Amniotic stem cell (primary cell): ENCODE data around the gene GMEB2.
A peak's percentile ranks its signal among the peaks of the same experiment; 100 is the strongest.

Experiments used
- DNase-seq: peaks from one replicate; lab custom pipeline; 2025; lab: John Stamatoyannopoulos, UW

GMEB2 gene

DNA sequence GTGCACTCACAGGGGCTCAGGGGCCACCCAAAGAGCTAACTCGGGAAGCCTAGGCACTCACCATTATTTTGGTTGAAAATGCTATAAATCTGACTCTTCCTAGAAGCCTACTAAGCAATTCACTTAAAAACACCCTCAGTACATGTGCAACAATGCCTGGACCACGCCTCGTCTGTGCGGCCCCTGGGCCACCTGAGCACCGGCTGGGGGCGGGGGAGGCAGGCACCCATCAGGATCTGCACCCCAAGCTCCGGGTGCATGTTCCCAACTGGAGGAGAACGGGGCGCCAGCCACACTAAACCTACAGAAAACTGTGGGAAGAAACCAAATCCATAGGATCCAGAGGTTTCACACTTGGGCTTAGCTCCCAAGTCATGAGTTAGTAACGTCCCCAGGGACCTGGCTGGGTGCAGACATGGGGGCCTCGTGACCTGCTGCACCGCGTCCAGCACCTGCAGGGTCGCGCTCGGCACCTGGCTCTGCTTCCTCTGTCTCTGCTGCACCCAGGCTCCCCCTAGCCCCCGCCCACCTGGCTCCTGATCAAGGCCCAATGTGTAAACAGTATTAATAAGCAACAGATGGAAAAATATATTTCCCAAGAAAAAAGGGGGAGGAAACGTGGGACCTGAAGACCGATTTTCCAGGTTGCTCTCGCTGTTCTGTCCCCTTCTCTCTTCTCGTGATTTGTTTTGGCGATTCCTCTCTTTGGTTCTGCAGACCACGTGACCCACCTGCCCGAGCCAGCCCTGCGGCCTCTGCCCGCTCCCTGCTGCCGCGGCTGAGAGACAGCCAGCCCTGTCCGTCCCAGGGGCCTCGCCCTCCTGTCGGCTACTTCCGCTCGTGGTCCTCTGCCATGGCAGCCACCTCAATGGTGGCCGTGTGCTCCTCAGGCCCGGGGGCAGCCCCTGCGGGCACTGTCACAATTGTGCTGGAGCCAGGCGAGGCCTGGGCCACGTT, 37.4 kb downstream of the GMEB2 start:
- no peak for DNase-seq

DNA sequence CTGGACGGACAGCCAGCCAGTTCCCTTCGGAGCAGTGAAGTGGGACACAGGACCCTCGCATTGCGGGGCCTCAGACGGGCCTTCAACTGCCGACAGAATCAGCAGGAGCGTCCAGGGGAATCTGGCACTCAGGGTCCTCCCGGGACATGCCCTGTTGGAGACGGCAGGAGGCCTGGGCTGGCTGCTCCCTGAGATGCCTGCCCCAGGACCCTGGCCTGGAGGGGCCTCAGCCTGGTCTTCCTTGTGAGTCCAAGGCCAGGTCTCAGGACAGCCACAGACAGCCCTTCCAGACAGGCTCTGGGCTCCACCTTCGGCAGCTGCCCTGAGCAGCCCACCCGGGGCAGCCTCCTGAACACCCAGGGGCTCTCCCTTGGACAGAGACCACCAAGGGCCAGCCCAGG, 38.3 kb downstream of the GMEB2 start:
- DNase-seq = no peak

DNA sequence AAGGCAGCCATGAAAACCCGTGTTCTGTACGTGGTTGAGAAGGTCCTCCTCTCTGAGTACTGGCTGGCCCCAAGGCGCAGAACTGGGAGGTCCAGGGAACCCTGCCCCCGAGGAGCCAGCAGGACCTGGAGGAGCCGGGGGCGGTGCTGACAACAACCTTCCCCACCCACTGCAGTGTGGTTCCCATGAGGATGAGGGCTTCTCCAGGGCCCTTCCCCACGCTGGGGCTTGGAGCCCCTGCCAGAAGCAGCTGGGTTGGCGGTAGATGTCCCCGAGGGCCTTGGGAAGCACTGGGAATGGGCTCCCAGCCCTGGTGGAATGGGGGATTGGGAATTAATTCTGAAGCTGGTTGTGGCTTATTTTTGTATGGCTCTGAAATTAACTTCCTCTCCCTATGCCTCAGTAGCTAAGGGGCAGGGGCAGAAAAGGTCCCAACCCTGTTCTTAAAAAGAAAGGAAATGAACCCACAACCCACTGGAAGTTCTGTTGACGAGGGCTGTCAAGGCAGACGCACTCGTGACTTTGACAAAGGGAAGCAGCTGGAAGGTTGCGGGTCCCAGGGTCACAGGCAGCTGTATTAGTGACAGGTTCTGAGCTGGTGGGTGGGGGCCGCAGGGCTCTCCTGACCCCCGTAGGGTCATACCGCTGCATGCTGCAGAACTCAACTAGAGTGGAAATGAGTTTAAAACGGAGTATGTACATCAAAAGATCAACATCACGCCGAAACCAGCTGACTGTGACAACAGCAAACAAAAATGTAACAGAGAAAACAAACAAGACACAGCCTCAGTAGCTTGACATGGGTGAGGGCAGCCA, 38.9 kb downstream of the GMEB2 start:
- no peak for DNase-seq

DNA sequence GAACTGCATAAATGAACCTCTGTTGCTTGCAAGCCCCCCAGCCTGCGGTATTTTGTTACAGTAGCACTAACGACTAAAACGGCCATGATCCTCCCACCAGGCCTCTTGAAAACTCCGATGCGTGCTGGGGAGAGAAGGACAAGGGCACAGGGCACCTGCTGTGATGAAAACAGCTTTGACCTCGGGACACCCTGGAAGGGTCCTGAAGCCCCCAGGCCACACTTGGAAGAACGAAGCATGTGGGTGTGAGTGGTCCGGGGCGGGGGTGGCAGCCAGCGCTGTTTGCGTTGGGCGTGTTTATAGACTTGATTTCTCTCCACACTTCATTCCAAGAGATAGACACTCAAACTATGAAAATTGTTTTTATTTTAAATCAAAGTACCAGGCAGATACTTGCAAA, 39.6 kb downstream of the GMEB2 start:
- DNase-seq = no peak

DNA sequence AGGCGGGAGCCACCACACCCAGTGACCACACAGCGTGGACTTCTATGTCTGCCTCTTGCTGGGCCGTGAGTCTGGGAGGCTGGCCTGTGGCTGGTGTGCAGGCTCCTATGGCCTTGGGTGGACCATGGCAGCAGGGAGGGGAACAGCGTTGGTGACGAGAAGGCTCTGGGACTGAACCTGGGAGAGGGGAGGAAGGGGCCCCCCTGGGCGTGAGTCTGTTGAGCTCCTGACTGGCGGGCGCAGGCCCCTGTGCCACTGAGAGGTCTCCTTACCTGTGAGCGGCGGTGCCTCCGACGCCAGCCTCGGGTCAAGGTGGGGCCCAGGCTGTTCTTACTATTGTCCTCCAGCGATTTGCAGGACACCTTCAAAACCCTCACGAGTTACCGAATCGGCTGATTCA, 40.1 kb downstream of the GMEB2 start:
- no peak for DNase-seq

DNA sequence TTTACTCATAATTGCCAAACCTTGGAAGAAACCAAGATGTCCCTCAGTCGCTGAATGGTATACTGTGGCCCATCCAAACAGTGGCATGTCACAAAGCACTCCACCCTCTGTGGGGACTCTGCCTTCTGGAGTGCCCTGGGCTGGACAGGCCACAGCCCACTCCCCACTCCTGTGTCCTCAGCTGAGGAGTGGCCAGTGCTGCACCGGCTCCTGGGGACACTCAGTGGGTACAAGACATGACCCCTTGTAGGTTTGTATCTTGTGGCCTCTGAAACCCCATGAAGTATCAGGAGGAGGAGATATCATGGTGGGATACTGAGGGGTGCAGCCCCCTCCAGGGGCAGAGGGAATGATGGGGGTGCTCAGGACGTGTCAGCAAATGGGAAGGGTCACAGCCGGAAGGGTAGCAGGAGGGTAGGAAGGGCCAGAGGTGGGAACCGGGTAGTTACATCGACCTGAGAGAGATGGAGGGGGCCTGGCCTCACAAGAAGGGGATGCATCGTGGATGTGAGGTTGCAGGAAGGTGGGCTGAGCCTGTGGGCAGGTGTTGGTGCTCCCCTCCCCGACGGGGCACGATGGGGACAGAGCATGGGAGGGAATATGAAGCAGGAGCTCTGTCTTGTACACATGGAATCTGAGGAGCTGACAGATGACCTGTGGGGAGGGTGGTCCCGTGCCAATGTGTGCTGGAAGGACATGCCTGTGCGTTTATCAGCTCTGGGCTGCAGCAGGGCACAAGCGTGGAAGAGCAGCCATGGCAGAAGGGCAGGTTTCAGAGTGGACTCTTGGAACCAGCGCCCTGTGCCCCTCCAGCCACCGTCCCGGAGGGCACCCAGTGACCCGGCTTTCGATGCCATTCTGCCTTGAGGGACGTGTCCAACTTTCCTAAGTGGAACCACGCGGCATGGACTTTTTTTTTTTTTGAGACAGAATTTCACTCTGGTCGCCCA, 41.0 kb downstream of the GMEB2 start:
- no peak for DNase-seq

DNA sequence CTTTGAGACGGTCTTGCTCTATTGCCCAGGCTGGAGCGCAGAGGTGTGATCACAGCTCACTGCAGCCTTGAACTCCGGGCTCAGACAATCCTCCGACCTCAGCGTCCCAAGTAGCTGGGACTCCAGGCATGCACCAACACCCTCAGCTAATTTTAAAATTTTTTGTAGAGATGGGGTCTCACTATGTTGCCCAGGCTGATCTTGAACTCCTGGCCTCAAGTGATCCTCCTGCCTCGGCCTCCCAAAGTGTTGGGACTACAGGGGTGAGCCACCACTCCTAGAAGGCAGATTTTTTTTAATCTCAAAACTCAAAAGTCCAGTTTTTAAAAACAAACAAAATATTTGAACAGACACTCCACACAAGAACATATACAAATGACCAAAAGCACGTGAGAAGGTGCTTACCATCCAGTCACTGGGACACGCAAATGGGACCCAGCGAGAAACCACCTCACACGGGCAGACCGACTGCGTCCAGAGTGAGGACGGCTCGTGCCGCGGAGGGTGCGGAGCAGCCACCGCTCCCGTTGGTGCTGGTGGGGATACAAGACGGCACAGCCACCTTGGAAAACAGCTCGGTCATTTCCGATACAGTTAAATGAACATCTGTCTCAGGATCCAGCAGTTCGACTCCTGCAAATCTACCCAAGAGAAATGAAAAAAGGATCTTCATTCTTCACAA, 44.4 kb downstream of the GMEB2 start:
- DNase-seq = no peak

DNA sequence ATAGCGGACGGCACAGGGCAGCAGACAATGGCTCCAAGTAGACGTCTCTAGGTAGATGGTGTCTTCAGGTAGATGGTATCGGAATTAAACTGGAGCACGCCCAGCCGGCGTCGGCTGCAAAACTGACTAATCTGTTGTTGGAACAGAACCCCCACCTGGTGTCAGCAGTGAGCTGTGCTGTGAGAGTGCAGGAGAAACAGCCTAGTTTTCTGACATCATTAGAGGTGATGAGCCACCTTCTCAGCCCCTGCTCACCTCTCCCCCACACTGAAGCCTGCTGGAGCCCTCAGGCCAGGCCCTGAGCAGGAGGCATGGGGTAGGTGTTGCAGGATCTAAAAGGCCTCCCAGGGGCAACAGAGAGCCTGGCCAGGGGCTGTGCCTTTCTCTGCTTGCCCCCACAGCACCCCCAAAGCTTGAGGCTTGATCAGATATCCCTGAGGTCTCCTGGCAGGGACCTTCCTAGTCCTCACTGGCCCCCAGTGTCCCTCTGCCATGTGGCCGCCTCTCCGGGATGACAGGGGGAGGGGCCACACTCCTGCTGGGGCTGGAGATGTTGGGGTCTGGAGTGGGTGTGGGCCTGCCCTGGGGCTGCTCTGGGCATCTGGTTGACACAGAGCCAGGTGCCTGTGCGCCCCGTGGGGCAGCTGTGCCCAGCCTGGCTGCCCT, 46.0 kb downstream of the GMEB2 start:
- no peak for DNase-seq

DNA sequence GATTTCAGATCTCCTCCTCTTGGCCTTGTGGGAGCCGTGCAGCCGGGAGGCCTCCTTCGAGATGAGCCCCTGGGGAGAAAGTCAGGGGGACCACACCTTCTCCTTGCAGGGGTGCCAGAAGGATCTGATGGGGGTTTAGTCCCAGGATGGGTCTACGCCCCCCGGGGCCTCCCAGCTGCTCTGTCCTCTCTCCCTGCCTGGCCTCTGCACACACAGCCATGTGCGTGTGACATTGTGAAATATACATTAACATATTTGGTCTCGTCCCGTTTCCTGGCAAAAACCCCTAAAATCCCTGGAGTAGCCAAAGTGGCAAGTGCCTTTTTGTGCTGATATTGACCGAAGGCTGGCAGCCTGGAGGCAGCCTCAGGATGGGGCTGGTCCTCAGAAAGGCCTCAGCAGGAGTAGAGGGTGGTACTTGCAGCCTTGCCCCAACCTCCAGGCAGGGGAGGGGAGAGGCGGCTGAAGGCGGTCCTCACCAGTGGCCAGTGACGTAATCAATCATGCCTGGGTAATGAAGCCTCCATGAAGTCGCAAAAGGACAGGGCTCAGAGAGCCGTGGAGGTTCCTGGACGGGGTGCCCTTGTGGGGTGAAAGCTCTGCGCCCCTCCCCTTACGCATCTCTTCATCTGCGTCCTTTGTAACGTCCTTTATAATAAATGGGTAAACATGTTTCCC, 47.7 kb downstream of the GMEB2 start:
- no peak for DNase-seq

DNA sequence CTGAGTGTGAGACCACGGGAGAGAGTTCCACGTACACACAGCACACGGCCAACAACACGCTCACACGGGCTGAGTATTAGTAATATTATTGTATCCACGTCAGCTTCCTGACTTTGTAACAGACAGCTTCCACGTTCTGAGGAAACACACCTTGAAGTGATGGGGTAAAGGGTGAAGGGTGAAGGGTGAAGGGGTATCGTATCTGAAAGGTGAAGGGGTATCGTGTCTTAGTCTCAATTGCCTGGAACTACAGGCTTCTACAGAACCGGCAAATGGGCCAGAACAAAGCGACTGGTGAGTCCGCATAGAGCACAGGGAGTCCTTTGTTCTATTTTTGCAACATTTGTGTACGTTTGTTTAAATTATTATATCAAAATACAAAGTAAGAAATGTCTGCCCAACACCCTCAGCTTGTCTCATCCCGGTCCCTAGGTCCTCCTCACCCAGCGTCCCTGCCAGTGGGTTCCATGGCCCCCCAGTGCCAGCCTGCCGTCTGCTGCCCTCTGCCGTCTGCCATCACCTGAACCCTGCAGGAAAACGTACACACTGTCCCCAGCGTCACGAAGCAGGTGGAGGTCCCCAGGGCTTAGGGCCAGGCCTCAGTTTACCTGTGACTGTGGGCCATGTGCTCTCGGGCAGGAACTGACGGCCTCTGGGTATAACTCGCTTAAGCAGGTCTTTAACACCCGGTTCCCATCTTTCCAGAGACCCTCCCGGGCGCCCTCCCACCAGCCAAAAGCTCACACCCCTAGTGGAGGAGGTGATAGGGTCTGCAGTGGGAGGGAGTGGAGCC, 48.5 kb downstream of the GMEB2 start:
- no peak for DNase-seq

DNA sequence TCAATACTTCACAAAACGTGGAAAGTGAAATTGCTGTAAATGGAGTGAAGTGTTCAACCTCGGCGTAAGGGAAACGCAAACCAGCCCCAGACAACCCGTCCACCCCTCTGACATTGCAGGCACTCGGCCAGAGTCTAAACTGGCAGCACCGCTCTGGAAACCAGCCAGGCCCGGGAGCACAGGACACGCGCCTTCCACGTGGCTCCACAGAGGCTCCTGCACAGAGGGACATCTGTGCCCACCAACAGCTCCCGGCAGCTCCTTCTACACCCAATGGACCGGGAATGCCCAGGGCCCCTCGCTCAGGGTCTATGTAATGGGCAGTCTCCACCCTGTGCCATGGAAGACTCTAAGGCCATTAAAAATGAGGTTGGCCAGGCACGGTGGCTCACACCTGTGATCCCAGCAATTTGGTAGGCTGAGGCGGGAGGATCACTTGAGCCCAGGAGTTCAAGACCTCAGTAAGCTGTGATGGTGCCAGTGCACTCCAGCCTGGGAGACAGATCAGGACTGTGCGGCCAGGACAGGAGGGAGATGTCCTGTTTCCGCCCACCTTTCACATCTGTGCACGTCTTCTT, 49.5 kb downstream of the GMEB2 start:
- DNase-seq = no peak

DNA sequence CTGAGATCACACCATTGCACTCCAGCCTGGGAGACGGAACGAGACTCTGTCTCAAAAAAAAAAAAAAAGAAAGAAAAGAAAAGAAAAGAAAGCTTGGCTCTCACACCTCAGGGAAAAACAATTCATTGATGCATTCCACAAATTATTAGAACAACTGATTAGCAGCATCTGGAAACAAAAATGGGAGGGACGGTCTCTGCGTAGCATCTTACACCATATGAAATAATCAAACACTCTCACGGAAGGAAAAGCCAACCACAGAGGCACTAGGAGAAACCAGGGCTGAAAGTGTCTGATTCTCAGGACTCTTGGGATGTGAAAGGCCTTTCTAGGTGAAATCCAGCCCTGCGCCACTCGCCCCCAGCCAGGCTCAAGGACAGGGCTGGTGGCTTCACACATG, 50.6 kb downstream of the GMEB2 start:
- no peak for DNase-seq

DNA sequence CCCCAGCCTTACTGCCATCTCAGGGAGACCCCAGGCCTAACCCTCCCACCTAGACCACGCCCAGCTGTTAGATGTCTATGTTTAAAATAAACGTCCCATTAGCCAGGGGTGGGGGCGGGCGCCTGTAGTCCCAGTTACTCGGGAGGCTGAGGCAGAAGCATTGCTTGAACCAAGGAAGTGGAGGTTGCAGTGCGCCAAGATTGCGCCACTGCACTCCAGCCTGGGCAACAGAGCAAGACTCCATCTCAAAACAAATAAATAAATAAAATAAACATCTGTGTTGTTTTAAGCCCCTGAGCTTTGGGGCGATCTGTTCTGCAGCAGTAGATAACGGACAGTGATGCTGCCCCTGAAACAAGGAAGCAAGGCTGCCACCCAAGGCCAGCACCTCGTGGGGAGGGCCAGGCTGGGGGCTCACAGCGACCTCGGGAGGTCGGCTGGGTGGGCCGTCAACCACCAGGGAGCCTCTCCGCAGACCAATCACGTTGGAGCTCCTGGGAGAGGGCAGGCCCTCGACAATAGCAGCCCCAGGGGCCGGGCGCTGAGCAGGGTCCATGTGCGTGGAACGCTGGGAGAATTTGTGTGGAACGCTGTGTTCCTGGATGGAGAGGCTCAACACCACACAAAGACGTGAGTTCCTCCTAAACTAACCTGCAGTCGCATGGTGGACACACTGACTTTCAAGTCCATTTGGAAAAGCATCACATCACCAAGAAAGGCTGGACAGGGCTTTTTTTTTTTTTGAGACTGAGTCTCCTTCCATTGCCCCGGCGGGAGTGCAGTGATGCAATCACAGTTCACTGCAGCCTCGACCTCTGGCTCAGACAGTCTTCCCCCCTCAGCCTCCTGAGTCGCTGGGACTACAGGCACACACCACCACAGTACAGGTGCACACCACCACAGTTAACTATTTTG, 51.8 kb downstream of the GMEB2 start:
- no peak for DNase-seq

DNA sequence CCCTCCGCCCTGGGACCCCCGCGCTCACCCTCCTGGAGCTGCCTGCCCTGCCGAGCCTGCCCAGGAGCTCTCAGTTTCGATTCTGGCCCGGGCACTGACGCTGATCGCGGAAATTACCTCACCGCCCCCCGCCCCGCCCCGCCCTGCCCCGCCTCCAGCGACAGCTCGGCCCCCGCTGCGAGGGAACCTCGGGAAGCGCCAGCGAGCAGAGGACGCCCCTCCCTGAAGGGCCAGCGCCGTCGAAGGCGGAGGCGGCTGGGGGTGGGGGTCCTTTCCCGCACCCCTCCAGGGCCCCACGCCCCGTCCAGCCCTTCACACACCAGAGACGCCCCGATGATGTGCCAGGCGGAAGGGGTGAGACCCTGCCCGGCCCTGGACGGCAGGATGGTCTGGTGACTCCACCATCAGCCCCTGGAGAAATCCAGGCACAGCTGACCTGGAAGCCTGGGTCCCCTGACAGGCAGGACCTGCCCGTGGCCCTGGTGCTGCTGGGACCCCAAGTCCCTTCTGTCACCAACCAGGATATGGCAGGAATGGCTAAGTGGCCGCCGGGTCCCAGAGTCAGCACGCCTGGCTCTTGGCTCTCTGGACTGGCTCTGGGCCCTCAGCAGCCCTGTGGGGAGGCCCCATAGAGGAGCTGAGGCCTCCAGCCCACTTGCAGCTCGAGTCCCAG, 52.6 kb downstream of the GMEB2 start, which contains the start of gene HELZ2:
TSS of gene HELZ2 (minus strand) at position 84 of the 673 bp plus-strand sequence. CDS start 1,854 bp downstream, outside the sequence.
- peak; percentile 50 for DNase-seq

DNA sequence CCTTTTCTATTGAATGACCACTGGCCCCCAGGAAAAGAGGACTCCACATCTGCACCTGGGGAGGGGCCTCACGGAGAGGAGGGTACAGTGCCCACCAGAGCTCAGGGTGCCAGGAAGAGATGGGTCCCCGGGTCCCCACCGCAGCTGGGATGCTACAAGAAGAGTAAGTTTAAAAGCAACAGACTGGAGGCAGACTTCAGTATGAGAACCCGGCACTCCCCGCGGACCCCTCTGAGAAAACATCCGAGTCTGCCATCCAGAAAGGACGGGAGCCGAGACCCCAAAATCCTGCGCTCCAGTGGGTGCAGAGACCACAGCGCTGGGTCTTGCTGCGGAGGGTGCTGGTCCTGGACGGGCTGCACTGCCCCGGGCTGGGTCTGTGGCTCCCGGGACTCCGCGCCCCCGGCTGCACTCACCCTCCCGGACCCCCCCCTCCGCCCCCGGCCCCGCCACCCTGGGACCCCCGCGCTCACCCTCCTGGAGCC, 53.2 kb downstream of the GMEB2 start:
- no peak for DNase-seq

DNA sequence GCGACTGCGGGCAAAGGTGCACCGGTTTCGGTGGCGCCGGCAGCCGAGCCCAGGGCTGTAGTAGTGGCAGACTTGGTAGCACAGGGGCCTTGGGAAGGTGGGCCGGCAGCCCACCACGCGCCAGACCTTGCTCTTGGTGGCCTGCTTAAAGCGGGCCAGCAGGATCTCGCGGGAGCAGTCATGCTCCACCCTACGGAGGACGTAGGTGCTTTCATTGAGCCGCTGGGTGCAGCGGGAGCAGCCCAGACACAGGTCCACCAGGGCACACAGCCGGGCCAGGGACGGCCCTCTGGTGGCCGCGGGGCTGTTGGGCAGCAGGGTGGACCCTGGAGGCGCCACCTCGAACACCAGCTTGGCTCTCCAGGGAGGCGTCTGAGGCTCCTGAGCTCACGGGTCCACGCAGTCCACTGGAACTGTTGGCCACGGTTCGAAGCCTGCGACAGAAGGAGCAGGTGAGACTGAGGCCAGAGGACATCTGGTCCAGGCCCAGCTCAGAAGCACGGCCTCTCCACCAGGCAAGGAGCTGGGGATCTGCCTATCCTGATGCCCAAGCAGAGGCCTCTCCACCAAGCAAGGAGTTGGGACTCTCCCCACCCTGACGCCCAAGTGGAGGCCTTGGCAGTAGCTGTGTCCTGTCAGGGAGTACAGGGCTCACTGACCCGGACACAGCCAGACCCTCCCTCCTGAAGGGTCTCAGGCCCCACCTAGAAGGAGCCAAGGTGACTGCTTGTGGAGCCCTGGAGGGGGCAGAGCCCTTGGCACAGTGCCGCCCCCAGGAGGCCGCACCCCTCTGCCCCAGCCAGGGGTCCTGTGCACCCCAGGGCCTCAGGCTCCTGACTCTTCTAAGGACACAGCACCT, 53.9 kb downstream of the GMEB2 start:
- no peak for DNase-seq
